SK-N-DZ (cell line): ENCODE data around the gene AFF2.

ENCODE experiments used
- DNase-seq: peaks from one replicate; pipeline ENCODE4 v3.0.0-alpha.2; 2015; ENCODE audit warnings: low spot score
- small RNA-seq, 2 experiments: library from RNA; depleted of rRNA; stranded (forward); fragments of <200 nt; gene quantifications; one replicate each; pipeline ENCODE3, GENCODE V24; 2014

AFF2 gene

DNA sequence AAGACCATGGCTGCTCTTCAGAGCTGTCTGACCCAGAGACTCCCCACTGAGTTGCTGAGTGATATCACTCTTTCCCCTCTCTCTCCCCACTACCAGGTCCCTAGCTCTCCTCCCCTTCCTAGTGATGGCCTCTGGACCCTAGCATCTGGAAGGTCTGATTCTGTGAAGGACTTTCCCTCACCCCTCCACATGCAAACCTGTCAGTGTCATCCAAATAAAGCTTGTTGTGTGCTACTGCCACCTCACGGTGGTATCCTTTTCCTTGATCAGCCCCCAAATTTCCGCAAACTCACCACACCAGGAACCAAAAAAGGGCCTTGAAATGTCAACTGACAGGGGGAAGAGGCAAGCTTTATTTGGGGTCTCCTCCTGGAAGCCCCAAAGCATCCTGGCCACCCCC, 504.5 kb downstream of the AFF2 start:
- no peak for DNase-seq

DNA sequence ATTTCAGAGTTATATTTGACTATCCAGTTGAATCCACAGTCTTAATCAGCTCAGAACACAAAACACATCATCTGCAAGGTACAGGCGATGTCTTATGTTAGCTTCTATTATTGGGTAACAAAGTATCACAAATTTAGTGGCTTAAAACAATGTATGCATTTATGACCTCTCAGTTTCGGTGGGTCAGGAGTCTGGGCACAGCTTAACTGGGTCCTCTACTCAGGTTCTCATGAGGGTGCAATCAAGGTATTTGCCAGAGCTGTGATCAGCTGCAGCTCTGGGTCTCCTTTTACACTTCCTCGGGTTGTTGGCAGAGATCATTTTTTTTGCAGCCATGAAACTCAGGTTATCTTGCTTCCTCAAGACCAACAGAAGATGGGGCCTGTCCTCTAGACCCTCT, 505.8 kb downstream of the AFF2 start:
- DNase-seq, result no peak

DNA sequence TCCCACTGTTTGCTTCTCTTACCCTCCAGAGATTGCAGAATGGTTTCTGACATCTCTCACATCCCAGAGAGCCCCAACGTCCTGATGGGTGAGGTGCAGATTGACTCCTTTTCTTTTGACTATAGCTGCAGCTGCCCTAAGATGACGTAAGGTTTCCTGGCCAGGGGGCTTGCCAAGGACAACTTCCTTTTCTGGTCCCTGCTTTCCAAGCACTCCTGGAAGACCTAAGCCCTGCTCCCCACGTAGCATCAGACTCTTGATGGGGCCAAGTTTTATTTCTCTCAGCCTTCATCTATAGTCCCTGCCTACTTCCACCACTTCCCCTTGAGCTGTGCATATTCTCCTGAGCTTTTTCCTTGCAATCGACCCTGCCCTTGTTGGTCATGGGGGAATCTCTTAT, 507.0 kb downstream of the AFF2 start:
- no peak for DNase-seq

DNA sequence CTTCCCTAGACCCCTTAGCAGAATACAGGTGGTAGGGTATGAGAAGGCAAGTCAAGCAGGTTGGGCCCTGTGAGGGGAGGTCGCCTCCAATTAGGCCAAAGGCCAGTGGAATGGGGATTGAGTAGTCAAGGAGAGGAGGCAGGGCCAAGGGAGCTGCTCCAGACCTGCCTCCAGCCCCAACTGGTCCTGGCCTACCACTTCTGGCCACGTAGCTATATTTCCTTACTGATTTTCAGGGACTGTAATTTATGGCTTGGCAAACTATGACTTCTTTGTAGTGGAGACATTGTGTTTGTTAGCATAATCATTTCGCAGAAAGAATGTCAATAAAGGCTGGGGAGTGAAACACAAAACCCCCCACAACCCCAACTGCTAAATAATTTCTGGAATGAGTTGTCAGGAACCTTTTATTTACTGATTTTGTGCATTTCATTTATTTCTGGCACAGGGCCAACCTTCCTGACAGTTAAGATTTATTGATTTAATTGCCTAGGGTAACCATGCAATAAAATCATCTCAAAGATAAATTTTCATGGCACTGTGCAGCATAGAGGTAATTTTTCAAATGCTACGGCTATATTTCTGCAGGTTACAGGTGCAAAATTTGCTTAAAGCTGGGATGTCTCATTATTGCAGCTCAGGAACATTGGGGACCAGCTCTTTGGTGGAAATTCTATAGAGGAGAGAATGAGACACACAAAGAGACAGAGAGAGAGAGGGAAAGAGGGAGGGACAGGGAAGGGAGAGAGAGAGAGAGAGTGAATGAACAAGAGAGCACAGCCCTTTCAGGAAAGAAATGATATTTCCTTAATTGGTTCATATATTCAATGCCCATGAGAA, 509.8 kb downstream of the AFF2 start:
- DNase-seq, result no peak

DNA sequence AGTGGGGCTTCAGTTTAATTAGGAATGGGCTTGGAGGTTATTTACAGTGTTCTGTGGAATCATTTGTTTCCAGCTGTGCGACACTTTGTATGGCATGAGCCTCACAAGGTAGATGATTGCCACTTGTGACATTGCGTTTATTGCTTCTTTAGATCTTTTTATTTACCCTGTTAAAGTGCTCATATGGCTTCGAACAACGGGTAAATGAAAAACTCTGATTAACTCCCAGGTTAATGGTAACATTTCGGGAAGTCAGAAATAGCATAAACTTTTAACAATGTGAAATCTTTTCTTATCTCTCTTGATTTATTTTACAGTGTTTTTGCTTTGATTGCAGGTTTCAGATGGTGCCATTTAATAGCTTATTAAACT, 510.4 kb downstream of the AFF2 start:
- DNase-seq, result no peak

DNA sequence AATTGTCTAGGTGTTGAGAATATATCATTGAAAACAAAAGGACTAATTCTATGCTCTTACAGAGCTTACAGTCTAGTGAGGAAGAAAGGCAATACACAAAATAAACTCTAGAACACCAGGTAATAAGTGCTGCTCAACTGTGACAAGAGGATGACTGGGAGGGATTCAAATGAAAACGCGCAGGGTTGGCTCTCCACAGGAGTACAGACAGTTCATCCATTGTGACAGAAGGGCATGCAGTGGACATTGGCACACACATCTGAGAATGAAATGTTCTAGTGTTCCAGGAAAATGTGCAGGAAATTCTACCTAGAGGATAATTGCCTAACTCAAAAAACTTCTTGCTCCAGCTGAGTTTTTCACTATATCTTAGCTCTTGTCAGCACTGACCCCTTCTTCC, 512.7 kb downstream of the AFF2 start:
- no peak for DNase-seq

DNA sequence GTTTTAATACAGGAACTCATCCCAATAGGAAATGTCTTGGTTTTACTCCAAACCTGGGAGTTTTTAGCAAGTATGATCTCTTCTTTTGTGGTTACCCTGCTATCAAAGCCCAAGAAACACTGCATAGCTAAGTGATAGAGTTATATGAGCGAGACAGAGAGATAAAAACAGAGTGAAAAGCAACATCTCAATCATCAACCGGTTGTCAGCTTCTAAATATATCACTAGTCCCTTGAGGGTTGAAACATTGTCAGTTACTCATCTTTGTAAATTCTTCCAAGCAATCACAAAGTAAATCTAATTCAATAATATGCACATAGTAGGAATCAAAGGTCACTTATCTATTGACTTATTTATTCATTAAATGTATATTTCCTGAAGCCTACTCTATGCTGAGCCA, 520.7 kb downstream of the AFF2 start:
- DNase-seq, result no peak

DNA sequence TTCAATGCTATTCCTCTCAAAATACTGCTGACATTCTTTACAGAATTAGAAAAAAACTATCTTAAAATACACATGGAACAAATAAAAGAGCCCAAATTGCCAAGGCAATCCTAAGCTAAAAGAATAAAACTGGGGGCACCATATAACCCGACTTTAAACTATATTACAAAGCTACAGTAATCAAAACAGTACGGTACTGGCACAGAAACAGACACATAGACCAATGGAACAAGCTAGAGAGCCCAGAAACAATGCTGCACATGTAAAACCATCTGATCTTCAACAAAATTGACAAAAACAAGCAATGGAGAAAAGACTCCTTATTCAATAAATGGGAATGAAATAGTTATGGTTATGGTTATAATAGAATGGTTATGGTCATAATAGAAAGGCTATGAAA, 522.1 kb downstream of the AFF2 start:
- no peak for DNase-seq

DNA sequence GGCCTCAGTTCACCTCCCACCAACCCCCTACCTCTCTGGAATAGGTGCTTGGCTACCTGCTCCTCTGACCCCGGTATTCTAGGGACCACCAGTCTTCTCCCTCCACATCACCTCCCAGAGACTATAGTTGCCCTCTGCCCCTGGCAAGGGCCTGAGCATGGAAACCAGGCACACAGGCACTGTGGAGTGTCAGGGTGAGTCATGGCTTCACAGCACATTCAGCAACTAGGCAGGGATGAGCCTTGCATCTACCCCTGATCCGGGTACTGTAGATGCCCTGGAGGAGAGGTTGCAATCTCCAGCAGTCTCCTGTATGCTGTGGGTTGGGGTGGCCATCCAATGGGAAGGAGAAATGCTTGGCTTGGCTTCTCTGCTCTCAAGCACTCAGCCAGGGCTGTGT, 532.0 kb downstream of the AFF2 start:
- DNase-seq, result no peak

DNA sequence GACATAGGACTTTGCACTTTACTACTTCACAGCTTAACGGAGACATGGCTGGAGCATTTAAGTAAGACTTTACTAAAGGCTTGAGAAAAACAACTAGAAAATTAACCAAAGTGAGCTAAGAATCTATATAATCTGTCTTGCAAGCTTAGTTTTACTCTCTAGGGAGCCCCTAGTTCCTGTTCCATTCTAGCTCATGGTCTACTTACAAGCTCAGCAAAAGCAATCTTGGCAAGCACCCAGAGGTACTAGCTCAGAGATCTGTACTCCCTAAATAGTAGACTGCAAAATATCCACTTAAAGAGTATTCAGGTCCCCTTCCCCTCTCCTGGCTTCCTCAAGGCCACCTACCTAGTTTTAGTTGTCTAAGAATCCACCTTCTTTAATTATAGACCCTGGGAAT, 535.7 kb downstream of the AFF2 start:
- no peak for DNase-seq

DNA sequence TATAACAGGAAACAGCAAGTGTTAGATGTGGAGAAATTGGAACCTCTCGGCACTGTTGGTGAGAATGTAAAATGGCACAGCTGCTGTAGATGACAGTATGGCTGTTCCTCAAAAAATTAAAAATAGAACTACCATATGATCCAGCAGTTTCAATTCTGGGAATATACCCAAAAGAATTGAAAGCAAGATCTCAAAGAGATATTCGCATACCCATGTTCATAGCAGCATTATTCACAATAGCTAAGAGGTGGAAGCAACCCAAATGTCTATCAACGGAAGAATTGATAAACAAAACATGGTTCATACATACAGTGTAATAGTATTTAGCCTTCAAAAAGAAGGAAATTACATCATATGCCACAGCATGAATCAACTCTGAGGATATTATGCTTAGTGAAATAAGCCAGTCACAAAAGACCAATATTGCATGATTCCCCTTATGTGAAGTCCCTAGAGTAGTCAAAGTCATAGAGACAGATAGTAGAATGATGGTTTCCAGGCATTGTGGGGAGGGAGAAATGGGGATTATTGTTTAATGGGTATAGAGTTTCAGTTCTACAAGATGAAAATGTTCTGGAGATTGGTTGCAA, 537.0 kb downstream of the AFF2 start:
- no peak for DNase-seq

DNA sequence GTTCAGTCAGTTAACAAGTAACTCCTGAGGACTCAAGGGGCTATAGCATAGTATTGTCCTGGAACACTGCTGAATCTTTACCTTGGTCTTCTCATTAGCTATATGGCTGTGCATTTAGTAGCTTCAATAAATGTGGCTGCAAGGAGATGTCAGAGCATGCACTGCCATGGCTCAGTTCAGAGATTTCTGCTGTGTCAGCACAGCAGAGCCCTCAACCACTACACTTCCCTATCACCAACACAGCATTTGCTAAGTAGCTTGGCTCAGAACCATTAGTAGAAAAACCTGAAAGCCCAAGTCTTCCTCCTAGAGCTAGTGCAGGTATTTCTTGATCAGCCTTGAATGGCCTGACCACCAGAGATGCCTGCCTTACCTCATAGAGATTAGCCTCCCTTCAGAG, 538.6 kb downstream of the AFF2 start:
- DNase-seq, result no peak

DNA sequence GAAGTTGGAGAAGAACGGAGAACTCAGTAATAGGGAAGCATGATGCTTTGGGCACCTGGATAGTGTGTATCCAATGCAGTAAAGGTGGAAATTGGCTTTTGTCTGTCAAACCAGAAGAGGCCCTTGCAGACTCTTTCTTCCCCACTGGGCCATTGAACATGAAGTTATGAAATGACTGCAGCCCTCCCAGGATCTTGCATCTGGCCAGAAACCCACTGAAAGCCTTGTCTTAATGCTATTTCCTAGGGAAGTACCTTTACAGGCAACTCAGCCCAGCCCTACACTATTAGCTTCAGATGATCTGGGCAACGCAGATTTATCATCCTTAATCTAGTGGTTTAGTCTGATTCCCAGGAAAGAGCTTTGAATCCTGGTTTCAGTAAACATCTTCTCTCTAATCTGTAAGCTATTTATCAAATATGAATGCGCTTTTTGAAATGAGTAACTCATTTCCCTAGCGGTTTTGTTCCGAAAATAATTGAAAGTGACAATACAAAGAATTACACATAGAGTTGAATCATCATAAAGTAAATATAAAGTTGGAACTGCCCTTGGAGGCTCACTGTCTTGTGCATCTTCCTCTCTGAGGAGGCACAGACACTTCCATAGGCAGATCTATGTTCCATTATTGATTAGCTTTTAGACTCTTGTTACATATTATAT, 540.6 kb downstream of the AFF2 start:
- no peak for DNase-seq

DNA sequence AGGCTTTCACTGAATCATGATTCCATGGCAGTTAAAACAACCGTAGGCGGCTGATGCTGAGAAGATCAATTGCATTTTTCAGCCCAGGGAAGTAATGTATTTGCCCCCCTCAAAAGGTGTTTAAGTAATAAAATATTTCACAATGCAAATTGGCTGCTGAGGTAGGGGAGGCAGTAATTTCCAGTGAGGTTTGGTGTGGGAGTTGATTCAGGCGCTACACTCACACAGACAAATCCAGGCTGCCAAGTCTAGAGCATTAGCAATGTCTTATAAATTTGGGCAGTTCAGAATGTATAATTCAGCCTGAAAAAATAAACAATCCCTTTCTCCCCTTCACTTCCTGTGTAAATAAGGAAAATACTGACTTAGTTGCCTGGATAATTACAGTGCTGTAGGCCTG, 543.0 kb downstream of the AFF2 start:
- DNase-seq, result no peak

DNA sequence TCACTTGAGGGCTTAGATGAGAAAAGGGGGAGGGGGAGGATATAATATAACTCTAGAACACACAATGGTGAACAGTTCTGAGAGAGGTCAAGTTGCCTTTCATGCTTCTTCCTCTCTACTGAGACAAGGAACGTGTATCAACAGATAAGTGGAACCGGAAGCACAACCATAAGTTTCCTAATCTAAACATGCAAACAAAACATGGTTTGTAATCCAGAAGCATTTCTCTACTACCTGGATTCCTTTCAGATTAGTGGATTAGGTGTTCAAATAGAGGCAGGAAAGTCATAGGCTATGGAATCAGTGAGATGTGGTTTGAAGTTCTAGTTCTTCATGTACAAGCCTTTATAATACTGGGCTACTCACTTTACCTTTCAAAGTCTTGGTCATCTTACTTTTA, 544.1 kb downstream of the AFF2 start:
- no peak for DNase-seq

DNA sequence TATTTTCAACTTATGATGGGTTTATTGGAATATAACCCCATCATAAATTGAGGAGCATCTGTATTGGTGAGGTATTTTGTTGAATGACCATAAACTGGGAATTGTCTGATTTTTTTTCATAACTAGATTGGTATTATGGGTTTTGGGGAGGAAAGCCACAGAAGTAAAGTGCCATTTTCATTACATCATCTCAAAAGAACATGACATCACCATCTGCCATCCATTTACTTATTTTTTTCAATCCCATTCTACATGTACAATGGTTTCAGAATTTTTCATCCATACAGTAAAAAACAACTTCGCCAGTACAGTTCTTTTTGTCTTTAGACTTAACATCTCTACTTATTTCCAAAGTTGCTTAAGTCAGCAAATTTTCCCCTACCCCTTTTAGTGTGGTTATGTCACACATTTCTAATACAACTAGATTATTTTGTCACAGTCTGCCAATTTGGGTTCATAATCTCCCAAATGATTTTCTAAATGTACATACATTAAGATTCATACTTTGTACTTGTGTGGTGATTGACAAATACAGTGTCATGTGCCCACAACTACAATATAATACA, 545.3 kb downstream of the AFF2 start:
- DNase-seq, result no peak

Small RNA genes within 50 kb of the gene (small RNA-seq; reads per million reads assigned to genes)
- gene RN7SKP267, result 0.05 to 0.80 reads per million in 2 experiments
